Fibroblast of skin of right biceps (primary cell): ENCODE data around the gene PRKG2.

ENCODE experiments used
- DNase-seq: peaks from one replicate; pipeline ENCODE4 v3.0.0-alpha.2; 2013

PRKG2 gene

DNA sequence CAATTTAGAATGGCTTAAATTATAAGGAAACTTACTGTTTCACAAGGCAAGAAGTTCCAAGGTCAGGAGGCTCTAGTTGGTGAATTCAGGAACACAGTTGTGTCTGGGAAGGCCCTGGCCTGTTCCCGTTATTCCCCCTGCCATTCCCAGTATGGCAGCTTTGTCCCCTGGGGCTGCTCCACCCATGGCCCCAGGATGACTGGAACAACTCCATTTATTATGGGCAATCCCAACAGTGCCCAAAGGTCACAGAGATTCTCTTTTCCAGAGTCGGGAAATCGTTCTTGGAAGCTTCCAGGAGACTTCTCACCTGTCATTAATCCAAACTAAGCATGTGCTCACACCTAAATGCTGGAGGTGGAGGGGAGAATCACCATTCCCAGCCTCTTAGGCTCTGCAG is 2.8 kb upstream of the PRKG2 start:
- no peak for DNase-seq

GRCh38 chr4:81215931-81216330 is 909 bp upstream of the PRKG2 start:
- no peak for DNase-seq

DNA sequence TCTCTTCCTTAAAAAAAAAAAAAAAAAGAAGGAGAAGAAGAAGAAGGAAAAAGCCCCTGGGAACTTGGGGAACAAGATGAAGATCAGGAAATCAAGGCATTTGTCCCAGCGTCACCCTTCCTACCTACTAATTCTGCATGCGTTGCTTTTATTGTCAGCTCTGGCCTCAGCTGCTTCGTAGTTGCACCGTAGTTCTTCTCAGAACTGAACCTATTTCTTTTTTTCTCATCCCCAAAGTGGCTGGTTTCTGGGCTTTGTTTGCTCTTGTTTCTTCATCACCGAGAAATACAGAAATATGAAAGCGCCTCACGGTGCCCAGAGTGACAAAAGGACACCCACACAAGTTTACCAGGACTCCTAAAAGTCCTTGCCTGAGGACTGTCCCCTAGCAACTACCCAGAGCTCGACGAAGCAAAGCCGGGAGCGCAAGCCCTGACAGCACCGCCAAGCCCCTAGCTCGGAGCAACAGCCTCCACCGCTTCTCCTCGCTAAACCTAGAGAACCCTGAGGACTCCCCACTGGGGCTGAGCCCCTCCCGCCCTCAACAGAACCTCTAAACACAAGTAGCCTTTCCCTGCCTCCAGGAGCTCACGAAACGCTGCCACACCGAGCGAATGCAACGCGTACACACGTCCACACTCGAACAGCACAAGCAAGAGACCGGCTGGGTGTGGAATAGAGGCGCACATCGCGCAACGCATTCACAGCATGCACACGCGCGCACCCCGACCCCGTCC is 710 bp downstream of the PRKG2 start:
- no peak for DNase-seq

- DNase-seq = peak; percentile 32
Observed at GRCh38 chr4:81213671-81214070, 1.4 kb downstream of the PRKG2 start.

GRCh38 chr4:81211956-81212355 is 3.1 kb downstream of the PRKG2 start:
- no peak for DNase-seq

- peak; percentile 94 for DNase-seq
Observed at GRCh38 chr4:81207828-81208227, 7.2 kb downstream of the PRKG2 start.

GRCh38 chr4:81205302-81205701 is 9.7 kb downstream of the PRKG2 start:
- DNase-seq = no peak

- DNase-seq = no peak
Observed at GRCh38 chr4:81204571-81204970, 10.5 kb downstream of the PRKG2 start.

DNA sequence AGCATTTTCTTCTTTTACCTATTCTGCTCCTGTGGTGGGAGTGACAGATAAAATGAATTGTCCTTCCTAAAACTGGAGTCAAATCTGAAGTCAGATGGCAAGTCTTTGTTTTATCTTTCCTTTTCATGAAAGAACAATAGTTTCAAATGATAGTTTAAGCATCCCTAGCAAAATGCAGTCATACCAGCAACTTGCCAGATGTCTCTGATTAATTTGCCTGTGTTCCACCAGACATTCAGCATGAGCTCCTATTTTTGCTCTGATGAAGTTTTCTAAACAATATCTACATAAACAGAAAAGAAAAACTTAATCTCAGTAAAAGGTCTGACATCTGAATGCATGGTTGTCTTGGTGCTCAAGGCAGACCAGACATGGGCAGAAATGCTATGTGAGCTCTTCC is 15.2 kb downstream of the PRKG2 start:
- no peak for DNase-seq

DNA sequence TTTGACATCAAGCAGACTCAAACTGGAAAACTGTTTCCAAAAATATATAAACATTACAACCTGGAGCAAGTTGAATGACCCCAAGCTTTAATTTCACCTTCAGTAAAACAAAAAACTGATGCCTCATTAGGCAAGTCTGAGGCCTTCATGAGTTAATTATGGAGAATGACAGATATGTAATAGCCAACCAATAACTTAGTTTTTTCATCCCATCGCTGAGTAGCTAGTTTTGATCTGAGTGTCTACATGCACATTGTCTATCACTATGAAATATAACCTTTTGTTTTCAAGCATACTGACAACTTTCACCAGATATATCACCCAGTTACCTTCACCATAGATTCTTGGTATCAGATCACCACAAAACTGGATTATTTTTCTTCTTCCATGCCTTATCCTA is 16.4 kb downstream of the PRKG2 start:
- no peak for DNase-seq

DNA sequence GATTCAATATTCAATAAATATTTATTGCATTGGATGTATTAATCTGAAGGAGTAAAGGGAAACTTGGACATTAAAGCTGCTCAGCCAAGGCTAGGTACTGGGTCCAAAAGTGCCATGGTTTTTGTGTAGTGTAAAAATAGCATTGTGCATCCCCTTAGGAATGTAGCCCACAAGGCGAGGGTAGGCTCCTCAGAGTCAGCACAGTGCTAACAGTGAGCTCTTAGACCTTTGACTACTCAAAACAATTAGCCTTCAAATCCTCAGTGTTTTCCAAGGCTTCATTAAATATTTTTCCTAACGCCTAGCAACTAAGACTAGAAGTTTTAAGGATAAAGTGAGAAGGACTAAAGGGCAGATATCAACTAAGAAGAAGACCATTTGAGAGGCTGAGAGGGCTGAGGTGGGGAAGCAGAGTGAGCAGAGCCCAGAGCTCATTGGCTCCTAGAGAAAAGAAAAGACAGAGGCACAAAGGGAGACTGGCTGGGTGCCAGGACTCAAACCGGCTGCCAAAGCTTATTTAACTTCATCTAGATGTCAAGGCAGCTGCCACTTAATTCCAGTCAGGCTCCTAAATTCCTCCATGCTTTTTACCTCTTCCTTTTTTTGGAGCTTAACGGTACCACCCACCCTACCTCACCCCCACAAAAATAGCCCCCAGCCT is 17.0 kb downstream of the PRKG2 start:
- no peak for DNase-seq

DNA sequence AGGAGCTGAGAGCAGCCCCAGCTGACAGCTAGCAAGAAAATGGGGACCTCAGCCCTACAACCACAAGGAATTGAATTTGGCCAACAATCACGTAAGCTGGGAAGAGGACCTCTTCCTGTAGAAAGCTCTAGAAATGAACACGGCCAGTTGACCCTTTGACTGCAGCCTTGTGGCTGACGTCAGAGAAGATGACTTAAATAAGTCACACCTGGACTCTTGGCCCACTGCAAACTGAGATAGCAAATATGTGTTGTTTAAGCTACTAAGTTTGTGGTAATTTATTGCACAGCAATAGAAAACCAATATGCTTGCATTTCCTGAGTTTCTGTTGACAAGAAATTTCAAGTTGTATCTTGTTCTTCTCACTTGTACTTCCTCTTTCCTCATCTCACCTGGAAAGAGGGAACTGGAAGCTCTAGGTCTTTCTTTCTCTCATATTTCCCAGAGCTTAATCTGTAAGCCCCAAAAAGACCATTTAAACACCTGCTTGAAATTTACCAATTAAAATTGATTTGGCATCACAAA is 18.8 kb downstream of the PRKG2 start:
- DNase-seq = no peak

DNA sequence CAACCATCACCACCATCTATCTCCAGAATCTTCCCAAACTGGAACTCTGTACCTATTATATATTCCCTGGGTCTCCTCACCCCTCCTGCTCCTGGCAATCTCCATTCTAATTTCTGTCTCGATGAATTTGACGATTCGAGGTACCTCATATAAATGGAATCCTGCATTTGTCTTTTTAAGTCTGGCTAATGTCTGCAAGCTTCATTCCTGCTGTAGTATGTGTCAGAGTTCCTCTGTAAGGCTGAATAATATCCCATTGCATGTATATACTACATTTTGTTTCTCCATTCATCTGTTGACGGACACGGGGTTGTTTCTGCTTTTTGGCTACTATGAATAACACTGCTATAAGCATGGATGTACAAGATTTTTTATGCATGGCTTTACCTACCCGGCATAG is 19.5 kb downstream of the PRKG2 start:
- DNase-seq = peak; percentile 68

- DNase-seq = no peak
Observed at GRCh38 chr4:81194286-81194685, 20.7 kb downstream of the PRKG2 start.

DNA sequence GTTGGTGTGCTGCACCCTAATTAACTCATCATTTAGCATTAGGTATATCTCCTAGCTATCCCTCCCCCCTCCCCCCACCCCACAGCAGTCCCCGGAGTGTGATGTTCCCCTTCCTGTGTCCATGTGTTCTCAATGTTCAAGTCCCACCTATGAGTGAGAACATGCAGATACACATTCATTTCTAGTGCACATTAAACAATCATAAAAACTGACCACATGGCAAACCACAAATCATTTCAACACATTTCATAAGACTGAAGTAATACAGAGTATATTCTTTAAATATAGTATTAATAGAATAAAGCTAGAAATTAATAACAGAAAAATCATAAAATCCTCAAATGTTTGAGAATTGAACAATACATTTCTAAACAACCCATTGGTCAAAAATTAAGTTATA is 34.1 kb downstream of the PRKG2 start:
- DNase-seq = peak; percentile 16

DNA sequence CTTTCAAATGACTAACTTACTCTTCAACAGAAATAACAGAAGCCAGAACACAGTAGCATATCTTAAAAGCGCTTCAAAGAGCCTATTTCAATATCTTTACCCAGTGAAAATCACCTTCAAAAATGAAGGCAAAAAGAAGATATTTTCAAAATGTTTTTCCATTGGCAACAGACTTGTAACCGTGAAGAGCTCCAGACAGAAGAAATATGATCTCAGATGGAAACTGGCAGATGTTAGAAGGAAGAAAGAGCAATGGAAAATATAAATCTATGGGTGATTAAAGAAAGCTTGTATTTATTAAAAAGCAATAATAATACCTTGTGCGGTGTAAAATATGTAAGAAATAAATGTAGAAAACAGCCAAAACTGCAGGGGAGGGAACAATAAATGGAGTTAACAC is 35.7 kb downstream of the PRKG2 start:
- no peak for DNase-seq

DNA sequence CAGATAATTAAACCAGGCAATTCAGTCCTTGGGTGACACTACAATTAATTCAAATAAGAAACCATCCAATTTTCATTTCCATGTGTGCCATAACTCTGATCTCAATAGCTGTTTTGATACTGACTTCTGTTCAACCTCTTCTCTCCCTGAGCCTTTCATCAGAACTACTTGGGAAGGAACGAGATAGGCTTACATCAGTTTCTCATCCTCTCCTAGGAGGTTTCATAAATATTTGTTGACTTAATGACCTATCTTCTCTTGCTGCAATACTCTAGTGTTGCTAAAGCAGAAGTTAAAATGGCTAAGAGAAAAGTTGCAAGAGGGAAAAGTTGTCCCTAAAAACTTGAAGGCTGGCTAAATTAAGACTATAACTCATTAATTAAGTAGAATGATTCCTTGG is 41.8 kb downstream of the PRKG2 start:
- DNase-seq = no peak

DNA sequence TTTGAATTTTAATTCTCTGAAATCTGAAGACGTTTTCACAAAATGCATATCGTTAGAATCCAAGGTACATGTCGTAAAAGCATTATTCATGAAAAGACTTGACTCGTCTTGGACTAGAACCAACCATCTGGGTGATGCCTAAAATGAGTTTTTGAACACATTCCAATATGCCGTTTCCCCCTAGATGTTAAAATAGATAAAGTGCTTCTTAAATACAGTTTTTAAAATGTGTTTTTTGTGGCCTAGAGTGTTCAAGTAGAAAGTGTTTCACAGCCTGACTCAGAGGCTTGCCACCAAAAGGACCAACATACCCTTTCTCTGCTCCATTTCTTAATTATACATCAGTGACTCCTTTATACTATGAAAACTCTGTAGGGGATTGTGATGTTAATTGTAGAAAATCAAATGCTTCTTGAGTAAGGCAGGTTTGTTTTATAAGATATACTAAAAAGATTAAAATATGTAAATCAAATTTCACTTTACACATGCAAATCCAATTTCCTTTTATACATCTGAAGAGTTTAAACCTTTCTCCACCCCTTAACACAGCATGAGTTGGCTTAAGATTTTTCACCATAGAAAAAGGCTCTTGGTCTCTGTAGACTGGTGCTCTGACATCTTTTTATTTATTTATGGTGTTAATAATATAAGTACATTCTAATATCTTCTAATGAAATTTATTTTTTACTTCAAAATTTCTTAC is 48.4 kb downstream of the PRKG2 start:
- peak; percentile 82 for DNase-seq

- peak; percentile 78 for DNase-seq
Observed at GRCh38 chr4:81165861-81166430, 49.1 kb downstream of the PRKG2 start.

GRCh38 chr4:81164623-81165416 is 50.2 kb downstream of the PRKG2 start:
- DNase-seq = peak; percentile 73

GRCh38 chr4:81164126-81164525 is 50.9 kb downstream of the PRKG2 start:
- DNase-seq = no peak

DNA sequence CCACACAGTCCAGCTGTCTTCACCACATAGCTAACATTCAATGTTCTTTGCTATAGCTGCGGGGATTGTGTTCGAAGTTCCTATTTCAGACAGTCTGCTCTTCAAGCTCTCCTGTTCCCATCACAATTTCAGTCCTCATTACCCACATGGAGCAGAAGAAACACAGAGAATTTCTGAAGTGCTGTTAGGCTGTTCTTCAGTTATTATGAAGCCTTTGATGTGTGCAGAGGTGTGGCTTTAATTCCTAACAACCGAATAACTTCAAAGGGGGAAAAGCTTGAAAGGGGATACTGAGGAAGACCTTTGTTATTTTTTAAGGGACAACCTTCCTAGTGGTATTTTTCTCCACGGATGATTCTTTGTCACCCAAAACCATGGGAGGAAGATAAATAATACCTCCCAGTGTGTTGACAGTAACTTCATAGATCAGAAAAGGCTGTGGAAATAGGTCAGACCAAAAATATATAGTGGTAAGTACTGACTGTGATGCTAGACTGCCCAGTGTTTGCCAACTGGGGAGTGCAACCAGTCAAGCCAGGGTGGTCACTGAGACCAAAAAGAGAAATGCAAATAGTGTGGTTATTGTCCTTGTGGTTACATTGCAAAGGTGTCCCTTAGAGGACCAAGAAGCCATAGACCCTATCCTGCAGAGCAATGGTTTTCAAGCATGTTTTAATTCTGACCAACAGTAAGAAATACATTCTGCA is 52.1 kb downstream of the PRKG2 start:
- DNase-seq = no peak
